H1 (cell line): ENCODE measurements around the gene SYK. TPM values are rescaled to one million over a fixed set of nuclear protein-coding genes. Genes with fewer than 3 reads are reported as not detected.

Experiments
- CBX8 ChIP-seq: fragments of 300-800, 300-1000 bp; sonication (generic); IDR thresholded peaks from 2 replicates; pipeline ENCODE4 v1.7.1; 2016; ENCODE audit warnings: low read depth, low read length, borderline replicate concordance
- CHD2 ChIP-seq: IDR thresholded peaks from 2 replicates; pipeline ENCODE4 v1.6.1; 2012; ENCODE audit warnings: low read length, improper control_type of control experiment
- MAFK ChIP-seq: IDR thresholded peaks from 2 replicates; pipeline ENCODE4 v1.6.1; 2012; ENCODE audit warnings: low read depth, mild to moderate bottlenecking, improper control_type of control experiment, low read length
- SIN3A ChIP-seq, 2 experiments: IDR thresholded peaks in 1 of 2; conservative IDR thresholded peaks in 1 of 2; 2 replicates each; pipeline ENCODE4 v1.6.1; 2011 to 2012; ENCODE audit warnings: low read length in 2 of 2, improper control_type of control experiment in 1 of 2, low read depth in 1 of 2, mild to moderate bottlenecking in 1 of 2
- TCF12 ChIP-seq: IDR thresholded peaks from 2 replicates; pipeline ENCODE4 v1.6.1; 2011; ENCODE audit warnings: low read depth, mild to moderate bottlenecking, low read length
- polyA plus RNA-seq, 7 experiments: library from polyadenylated mRNA; depleted of rRNA in 3 of 7; stranded (reverse) in 5 of 7; unstranded in 2 of 7; fragments of >200 nt in 5 of 7; fragments of 200-250 nt in 2 of 7; gene quantifications; 1 replicate in 5 of 7; 2 replicates in 1 of 7; 4 replicates in 1 of 7; pipeline versions ENCODE4 v1.2.1 to v1.2.3, GENCODE V29; 2011 to 2013; ENCODE audit warnings: missing spikeins in 2 of 7, mixed read lengths in 2 of 7
- total RNA-seq: library from RNA; stranded (reverse); fragmentation: NEBNext Ultra II Directional; extraction: Animal tissue kit (Norgen Biotek cat#: 25700); gene quantifications from 2 replicates; pipeline ENCODE4 v1.2.1, GENCODE V29; 2021
- TF ChIP-seq, protein P1 (sequence below): fragments of 300-600 bp; sonication (generic); IDR thresholded peaks from 2 replicates; pipeline ENCODE4 v1.7.1; 2012; ENCODE audit warnings: low read length, moderate library complexity, mild to moderate bottlenecking, inconsistent platforms; ENCODE audit not compliant: insufficient replicate concordance
- TF ChIP-seq, protein P2 (sequence below): IDR thresholded peaks from 2 replicates; pipeline ENCODE4 v1.6.1; 2012; ENCODE audit warnings: inconsistent platforms
- TF ChIP-seq, protein P3 (sequence below): IDR thresholded peaks from 2 replicates; pipeline ENCODE4 v1.6.1; 2012; ENCODE audit warnings: inconsistent platforms

Gene SYK
- total and polyA plus RNA-seq, 2 of the 8 experiments (the other 6 are each of a cell fraction or from before 2014, with no cell fraction given) = 1.5 to 4.4 TPM

DNA sequence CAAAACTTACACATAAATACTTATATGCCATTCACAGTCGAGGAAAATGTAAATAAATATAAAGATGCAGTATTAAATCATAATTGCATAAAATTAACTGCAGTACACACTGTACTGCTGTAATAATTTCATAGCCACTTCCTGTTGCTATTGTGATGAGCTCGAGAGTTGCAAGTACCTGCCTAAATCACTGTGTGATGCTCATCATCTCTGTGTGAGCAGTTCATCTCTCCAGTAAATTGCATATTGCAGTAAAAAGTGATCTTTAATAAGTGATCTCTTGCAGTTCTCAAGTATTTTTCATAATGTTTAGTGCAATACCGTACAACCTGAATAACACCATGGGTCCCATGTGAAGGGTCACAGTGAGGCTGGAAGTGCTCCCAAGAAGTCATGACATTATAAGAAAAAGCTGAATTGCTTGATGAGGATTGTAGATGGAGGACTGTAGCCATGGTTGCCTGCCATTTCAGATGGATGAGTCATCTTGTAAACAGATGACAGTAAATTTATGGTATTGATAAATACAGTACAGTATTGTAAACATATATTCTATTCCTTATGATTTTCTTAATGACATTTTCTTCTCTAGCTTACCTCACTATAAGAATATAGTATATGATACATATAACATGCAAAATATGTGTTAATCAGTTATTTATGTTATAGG, 34.9 kb downstream of the SYK start (continued):
- TF ChIP-seq, protein P1, sequence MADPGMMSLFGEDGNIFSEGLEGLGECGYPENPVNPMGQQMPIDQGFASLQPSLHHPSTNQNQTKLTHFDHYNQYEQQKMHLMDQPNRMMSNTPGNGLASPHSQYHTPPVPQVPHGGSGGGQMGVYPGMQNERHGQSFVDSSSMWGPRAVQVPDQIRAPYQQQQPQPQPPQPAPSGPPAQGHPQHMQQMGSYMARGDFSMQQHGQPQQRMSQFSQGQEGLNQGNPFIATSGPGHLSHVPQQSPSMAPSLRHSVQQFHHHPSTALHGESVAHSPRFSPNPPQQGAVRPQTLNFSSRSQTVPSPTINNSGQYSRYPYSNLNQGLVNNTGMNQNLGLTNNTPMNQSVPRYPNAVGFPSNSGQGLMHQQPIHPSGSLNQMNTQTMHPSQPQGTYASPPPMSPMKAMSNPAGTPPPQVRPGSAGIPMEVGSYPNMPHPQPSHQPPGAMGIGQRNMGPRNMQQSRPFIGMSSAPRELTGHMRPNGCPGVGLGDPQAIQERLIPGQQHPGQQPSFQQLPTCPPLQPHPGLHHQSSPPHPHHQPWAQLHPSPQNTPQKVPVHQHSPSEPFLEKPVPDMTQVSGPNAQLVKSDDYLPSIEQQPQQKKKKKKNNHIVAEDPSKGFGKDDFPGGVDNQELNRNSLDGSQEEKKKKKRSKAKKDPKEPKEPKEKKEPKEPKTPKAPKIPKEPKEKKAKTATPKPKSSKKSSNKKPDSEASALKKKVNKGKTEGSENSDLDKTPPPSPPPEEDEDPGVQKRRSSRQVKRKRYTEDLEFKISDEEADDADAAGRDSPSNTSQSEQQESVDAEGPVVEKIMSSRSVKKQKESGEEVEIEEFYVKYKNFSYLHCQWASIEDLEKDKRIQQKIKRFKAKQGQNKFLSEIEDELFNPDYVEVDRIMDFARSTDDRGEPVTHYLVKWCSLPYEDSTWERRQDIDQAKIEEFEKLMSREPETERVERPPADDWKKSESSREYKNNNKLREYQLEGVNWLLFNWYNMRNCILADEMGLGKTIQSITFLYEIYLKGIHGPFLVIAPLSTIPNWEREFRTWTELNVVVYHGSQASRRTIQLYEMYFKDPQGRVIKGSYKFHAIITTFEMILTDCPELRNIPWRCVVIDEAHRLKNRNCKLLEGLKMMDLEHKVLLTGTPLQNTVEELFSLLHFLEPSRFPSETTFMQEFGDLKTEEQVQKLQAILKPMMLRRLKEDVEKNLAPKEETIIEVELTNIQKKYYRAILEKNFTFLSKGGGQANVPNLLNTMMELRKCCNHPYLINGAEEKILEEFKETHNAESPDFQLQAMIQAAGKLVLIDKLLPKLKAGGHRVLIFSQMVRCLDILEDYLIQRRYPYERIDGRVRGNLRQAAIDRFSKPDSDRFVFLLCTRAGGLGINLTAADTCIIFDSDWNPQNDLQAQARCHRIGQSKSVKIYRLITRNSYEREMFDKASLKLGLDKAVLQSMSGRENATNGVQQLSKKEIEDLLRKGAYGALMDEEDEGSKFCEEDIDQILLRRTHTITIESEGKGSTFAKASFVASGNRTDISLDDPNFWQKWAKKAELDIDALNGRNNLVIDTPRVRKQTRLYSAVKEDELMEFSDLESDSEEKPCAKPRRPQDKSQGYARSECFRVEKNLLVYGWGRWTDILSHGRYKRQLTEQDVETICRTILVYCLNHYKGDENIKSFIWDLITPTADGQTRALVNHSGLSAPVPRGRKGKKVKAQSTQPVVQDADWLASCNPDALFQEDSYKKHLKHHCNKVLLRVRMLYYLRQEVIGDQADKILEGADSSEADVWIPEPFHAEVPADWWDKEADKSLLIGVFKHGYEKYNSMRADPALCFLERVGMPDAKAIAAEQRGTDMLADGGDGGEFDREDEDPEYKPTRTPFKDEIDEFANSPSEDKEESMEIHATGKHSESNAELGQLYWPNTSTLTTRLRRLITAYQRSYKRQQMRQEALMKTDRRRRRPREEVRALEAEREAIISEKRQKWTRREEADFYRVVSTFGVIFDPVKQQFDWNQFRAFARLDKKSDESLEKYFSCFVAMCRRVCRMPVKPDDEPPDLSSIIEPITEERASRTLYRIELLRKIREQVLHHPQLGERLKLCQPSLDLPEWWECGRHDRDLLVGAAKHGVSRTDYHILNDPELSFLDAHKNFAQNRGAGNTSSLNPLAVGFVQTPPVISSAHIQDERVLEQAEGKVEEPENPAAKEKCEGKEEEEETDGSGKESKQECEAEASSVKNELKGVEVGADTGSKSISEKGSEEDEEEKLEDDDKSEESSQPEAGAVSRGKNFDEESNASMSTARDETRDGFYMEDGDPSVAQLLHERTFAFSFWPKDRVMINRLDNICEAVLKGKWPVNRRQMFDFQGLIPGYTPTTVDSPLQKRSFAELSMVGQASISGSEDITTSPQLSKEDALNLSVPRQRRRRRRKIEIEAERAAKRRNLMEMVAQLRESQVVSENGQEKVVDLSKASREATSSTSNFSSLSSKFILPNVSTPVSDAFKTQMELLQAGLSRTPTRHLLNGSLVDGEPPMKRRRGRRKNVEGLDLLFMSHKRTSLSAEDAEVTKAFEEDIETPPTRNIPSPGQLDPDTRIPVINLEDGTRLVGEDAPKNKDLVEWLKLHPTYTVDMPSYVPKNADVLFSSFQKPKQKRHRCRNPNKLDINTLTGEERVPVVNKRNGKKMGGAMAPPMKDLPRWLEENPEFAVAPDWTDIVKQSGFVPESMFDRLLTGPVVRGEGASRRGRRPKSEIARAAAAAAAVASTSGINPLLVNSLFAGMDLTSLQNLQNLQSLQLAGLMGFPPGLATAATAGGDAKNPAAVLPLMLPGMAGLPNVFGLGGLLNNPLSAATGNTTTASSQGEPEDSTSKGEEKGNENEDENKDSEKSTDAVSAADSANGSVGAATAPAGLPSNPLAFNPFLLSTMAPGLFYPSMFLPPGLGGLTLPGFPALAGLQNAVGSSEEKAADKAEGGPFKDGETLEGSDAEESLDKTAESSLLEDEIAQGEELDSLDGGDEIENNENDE = no peak
- TF ChIP-seq CHD2 (no peak), CBX8 (no peak), SIN3A (conservative IDR thresholded peaks at IDR 0.05 in 1 of 2, IDR thresholded peaks at IDR 0.05 in 1 of 2; ENCODE audit: low read depth in 1 of 2, low read length in 2 of 2) (no peak), MAFK (no peak), TCF12 (no peak)
- TF ChIP-seq, protein P2, sequence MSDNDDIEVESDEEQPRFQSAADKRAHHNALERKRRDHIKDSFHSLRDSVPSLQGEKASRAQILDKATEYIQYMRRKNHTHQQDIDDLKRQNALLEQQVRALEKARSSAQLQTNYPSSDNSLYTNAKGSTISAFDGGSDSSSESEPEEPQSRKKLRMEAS = no peak
- TF ChIP-seq, protein P3, sequence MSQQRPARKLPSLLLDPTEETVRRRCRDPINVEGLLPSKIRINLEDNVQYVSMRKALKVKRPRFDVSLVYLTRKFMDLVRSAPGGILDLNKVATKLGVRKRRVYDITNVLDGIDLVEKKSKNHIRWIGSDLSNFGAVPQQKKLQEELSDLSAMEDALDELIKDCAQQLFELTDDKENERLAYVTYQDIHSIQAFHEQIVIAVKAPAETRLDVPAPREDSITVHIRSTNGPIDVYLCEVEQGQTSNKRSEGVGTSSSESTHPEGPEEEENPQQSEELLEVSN = no peak
- TF ChIP-seq, all 59 proteins: peak for 0
